ENCODE data around the gene BIRC5.
"Not testable (repeated sequence)": the region's sequence is repeated elsewhere in the genome, so short reads cannot be mapped to it uniquely, and the experiment has no call there.

The BIRC5 gene

GRCh38 chr17:78238823-78239488 is 24.9 kb downstream of the BIRC5 start:
- no peak for DNase-seq (ENCODE audit: low read depth in 2 of 3, low spot score in 2 of 3)

GRCh38 chr17:78239489-78239931 is 25.5 kb downstream of the BIRC5 start:
- DNase-seq (ENCODE audit: low read depth in 2 of 3, low spot score in 2 of 3), result no peak

GRCh38 chr17:78240012-78240655 is 26.1 kb downstream of the BIRC5 start:
- no peak for DNase-seq (ENCODE audit: low read depth in 2 of 3, low spot score in 2 of 3)

GRCh38 chr17:78240839-78241238 is 26.8 kb downstream of the BIRC5 start:
- no peak for DNase-seq (ENCODE audit: low read depth in 2 of 3, low spot score in 2 of 3)

- DNase-seq (ENCODE audit: low read depth in 2 of 3, low spot score in 2 of 3), result no peak
Measured at GRCh38 chr17:78241277-78242023, 27.4 kb downstream of the BIRC5 start.

GRCh38 chr17:78242024-78242742 is 28.1 kb downstream of the BIRC5 start:
- DNase-seq (ENCODE audit: low read depth in 2 of 3, low spot score in 2 of 3), result no peak

GRCh38 chr17:78247304-78247703 is 33.3 kb downstream of the BIRC5 start:
- no peak for DNase-seq (ENCODE audit: low read depth in 2 of 3, low spot score in 2 of 3)

GRCh38 chr17:78248051-78248914 is 34.2 kb downstream of the BIRC5 start:
- DNase-seq (ENCODE audit: low read depth in 2 of 3, low spot score in 2 of 3), result no peak

GRCh38 chr17:78249074-78249817 is 35.2 kb downstream of the BIRC5 start:
- DNase-seq (ENCODE audit: low read depth in 2 of 3, low spot score in 2 of 3), result no peak

- DNase-seq (ENCODE audit: low read depth in 2 of 3, low spot score in 2 of 3), result no peak
Measured at GRCh38 chr17:78249818-78250806, 36.1 kb downstream of the BIRC5 start.

- DNase-seq (ENCODE audit: low read depth in 2 of 3, low spot score in 2 of 3), result peak; percentile 61 to 79 (median 70)
Measured at GRCh38 chr17:78250891-78251772, 37.1 kb downstream of the BIRC5 start.

- no peak for DNase-seq (ENCODE audit: low read depth in 2 of 3, low spot score in 2 of 3)
Measured at GRCh38 chr17:78251773-78252103, 37.7 kb downstream of the BIRC5 start.

GRCh38 chr17:78252111-78252634 is 38.1 kb downstream of the BIRC5 start:
- DNase-seq (ENCODE audit: low read depth in 2 of 3, low spot score in 2 of 3), result no peak

GRCh38 chr17:78252701-78253635 is 38.9 kb downstream of the BIRC5 start:
- DNase-seq (ENCODE audit: low read depth in 2 of 3, low spot score in 2 of 3), result no peak

GRCh38 chr17:78253636-78253945 is 39.5 kb downstream of the BIRC5 start:
- DNase-seq (ENCODE audit: low read depth in 2 of 3, low spot score in 2 of 3), result not testable (repeated sequence)

GRCh38 chr17:78253946-78254672 is 40.1 kb downstream of the BIRC5 start:
- DNase-seq (ENCODE audit: low read depth in 2 of 3, low spot score in 2 of 3), result peak; percentile 51 to 69 (median 55)

All from activated CD8-positive, alpha-beta memory T cell treated with anti-CD3 and anti-CD28 coated beads for 48 hours (primary cell).